ENCODE measurements around the gene SLC41A3.
"Not testable (repeated sequence)": the region's sequence is repeated elsewhere in the genome, so short reads cannot be mapped to it uniquely, and the experiment has no call there.

SLC41A3 gene

GRCh38 chr3:125975245-125976002, 108.5 kb downstream of the SLC41A3 start:
- DNase-seq, result not testable (repeated sequence)

- DNase-seq, result peak; percentile 63
These were observed 111.7 kb downstream of the SLC41A3 start for GRCh38 chr3:125971997-125972944.

- DNase-seq, result not testable (repeated sequence)
These were observed 115.0 kb downstream of the SLC41A3 start, which contains the start of gene ROPN1B for GRCh38 chr3:125968701-125969592. Gene ROPN1B (plus strand): TSS chr3:125969178. CDS start chr3:125972055, 2,877 bp downstream.

GRCh38 chr3:125968121-125968520, 115.8 kb downstream of the SLC41A3 start:
- not testable (repeated sequence) for DNase-seq

- DNase-seq, result no peak
These were observed 116.8 kb downstream of the SLC41A3 start for GRCh38 chr3:125967156-125967555.

GRCh38 chr3:125965505-125965904, 118.4 kb downstream of the SLC41A3 start:
- DNase-seq, result no peak

- not testable (repeated sequence) for DNase-seq
These were observed 120.1 kb downstream of the SLC41A3 start for GRCh38 chr3:125963834-125964233.

GRCh38 chr3:125961289-125961589, 122.7 kb downstream of the SLC41A3 start:
- no peak for DNase-seq

- DNase-seq, result no peak
These were observed 123.3 kb downstream of the SLC41A3 start for GRCh38 chr3:125960456-125961288.

- DNase-seq, result no peak
These were observed 123.9 kb downstream of the SLC41A3 start for GRCh38 chr3:125960066-125960424.

GRCh38 chr3:125959317-125960065, 124.4 kb downstream of the SLC41A3 start:
- DNase-seq, result no peak

GRCh38 chr3:125958511-125959316, 125.2 kb downstream of the SLC41A3 start:
- DNase-seq, result no peak

- no peak for DNase-seq
These were observed 126.0 kb downstream of the SLC41A3 start for GRCh38 chr3:125957674-125958510.

- DNase-seq, result not testable (repeated sequence)
These were observed 126.9 kb downstream of the SLC41A3 start for GRCh38 chr3:125957020-125957419.

Measured in right forelimb (tissue), 1 donor.